Activated CD4-positive, alpha-beta T cell treated with anti-CD3 and anti-CD28 coated beads for 36 hours (primary cell): ENCODE data around the gene CAMK1D. TPM values are rescaled to one million over a fixed set of nuclear protein-coding genes. Genes with fewer than 3 reads are reported as not detected.
A peak's percentile ranks its signal among the peaks of the same experiment; 100 is the strongest.

Source experiments
- ATAC-seq: fragments of 200-7000 bp; cut with Tn5 transposase; one replicate; pipeline ENCODE4 v1.10.0; 2021; ENCODE audit warnings: mild to moderate bottlenecking, moderate library complexity
- CTCF ChIA-PET: fragments of 350-600 bp; sonication (Branson Sonifier 250); formaldehyde crosslinking; loops from one replicate; lab custom pipeline; 2021; ENCODE audit warnings: antibody characterized with exemption; lab: Charles Lee
- POLR2A ChIA-PET: fragments of 350-600 bp; sonication (Branson Sonifier 250); formaldehyde crosslinking; loops from one replicate; lab custom pipeline; 2021; ENCODE audit warnings: antibody characterized with exemption, inconsistent platforms; lab: Charles Lee
- DNase-seq: peaks from one replicate; pipeline ENCODE4 v3.0.0-alpha.2; 2020
- H3K27ac Mint-ChIP-seq: one replicate; pipeline ENCODE4 v1.8.0; 2021; ENCODE audit warnings: mixed read lengths
- H3K27me3 Mint-ChIP-seq: one replicate; pipeline ENCODE4 v1.8.0; 2021; ENCODE audit warnings: mixed read lengths
- H3K36me3 Mint-ChIP-seq: one replicate; pipeline ENCODE4 v1.8.0; 2021; ENCODE audit warnings: low read depth, mixed read lengths
- H3K4me1 Mint-ChIP-seq: one replicate; pipeline ENCODE4 v1.8.0; 2021; ENCODE audit warnings: mixed read lengths
- H3K4me3 Mint-ChIP-seq: one replicate; pipeline ENCODE4 v1.8.0; 2021; ENCODE audit warnings: mild to moderate bottlenecking, moderate library complexity, mixed read lengths
- H3K9me3 Mint-ChIP-seq: one replicate; pipeline ENCODE4 v1.8.0; 2021; ENCODE audit warnings: low read depth, mixed read lengths
- intact Hi-C, 2 experiments: fragments of 100-400 bp; cut with DNase I in 1 of 2; cut with micrococcal nuclease in 1 of 2; formaldehyde crosslinking; loops; one replicate each; pipeline versions ENCODE4 v1.14.2 to v1.15.1; 2022 to 2024; cut with DNase I, micrococcal nuclease
- total RNA-seq, 2 experiments: library from RNA; stranded (reverse); gene quantifications; one replicate each; pipeline ENCODE4 v1.2.3, GENCODE V29; 2021

Gene CAMK1D
- total RNA-seq, 2 experiments from 2014 or later = 16.0 to 16.3 TPM

- DNase-seq (peak; percentile 39), ATAC-seq (no peak)
- Mint-ChIP-seq H3K4me1 (peaks cover 50% of the 10 kb centered on the region), H3K4me3 (no peak overlapping the region), H3K36me3 (no peaks in the 10 kb centered on the region), H3K9me3 (no peaks in the 10 kb centered on the region), H3K27me3 (no peaks in the 10 kb centered on the region), H3K27ac (peak overlapping the region; percentile 52)
- CTCF ChIA-PET = interaction anchor here (0.6 kb wide), 1 partner anchor 40 kb away, joined by 3 read pairs; no protein-coding TSS in a partner anchor
- POLR2A ChIA-PET = no interaction called here
- intact Hi-C loops = no loop called here
These were observed 158.0 kb downstream of the CAMK1D start for GRCh38 chr10:12507165-12507850.

GRCh38 chr10:12508165-12508564, 158.8 kb downstream of the CAMK1D start:
- H3K4me1 Mint-ChIP-seq = peaks cover 44% of the 10 kb centered on the region
- H3K9me3 Mint-ChIP-seq = no peaks in the 10 kb centered on the region
- H3K27me3 Mint-ChIP-seq = no peaks in the 10 kb centered on the region
- no peaks in the 10 kb centered on the region for H3K36me3 Mint-ChIP-seq
- intact Hi-C loops = no loop called here
- no peak overlapping the region for H3K4me3 Mint-ChIP-seq
- POLR2A ChIA-PET = no interaction called here
- H3K27ac Mint-ChIP-seq = no peak overlapping the region
- DNase-seq (no peak), ATAC-seq (no peak)
- CTCF ChIA-PET = interaction anchor here (0.6 kb wide), 1 partner anchor 41 kb away, joined by 3 read pairs; no protein-coding TSS in a partner anchor

GRCh38 chr10:12509016-12509793, 159.9 kb downstream of the CAMK1D start:
- DNase-seq (peak; percentile 51), ATAC-seq (peak; percentile 78)
- H3K27me3 Mint-ChIP-seq = no peaks in the 10 kb centered on the region
- ChIA-PET CTCF (interaction anchor here (1.0 kb wide), 1 partner anchor 243 kb away, joined by 3 read pairs; no protein-coding TSS in a partner anchor), POLR2A (no interaction called here)
- no peaks in the 10 kb centered on the region for H3K9me3 Mint-ChIP-seq
- no peak overlapping the region for H3K4me3 Mint-ChIP-seq
- intact Hi-C loops = no loop called here
- peaks cover 45% of the 10 kb centered on the region for H3K4me1 Mint-ChIP-seq
- no peaks in the 10 kb centered on the region for H3K36me3 Mint-ChIP-seq
- no peak overlapping the region for H3K27ac Mint-ChIP-seq

GRCh38 chr10:12509794-12510100, 160.4 kb downstream of the CAMK1D start:
- intact Hi-C loops = no loop called here
- ChIA-PET CTCF (interaction anchor here (1.0 kb wide), 1 partner anchor 244 kb away, joined by 3 read pairs; no protein-coding TSS in a partner anchor), POLR2A (no interaction called here)
- no peaks in the 10 kb centered on the region for H3K36me3 Mint-ChIP-seq
- H3K9me3 Mint-ChIP-seq = no peaks in the 10 kb centered on the region
- peaks cover 45% of the 10 kb centered on the region for H3K4me1 Mint-ChIP-seq
- H3K27ac Mint-ChIP-seq = no peak overlapping the region
- H3K27me3 Mint-ChIP-seq = no peaks in the 10 kb centered on the region
- peak; percentile 69 for ATAC-seq
- peak; percentile 21 for DNase-seq
- no peak overlapping the region for H3K4me3 Mint-ChIP-seq

- ChIA-PET POLR2A (no interaction called here), CTCF (no interaction called here)
- no peak for ATAC-seq
- Mint-ChIP-seq H3K27me3 (no peaks in the 10 kb centered on the region), H3K4me1 (peaks cover 45% of the 10 kb centered on the region), H3K36me3 (no peaks in the 10 kb centered on the region), H3K9me3 (no peaks in the 10 kb centered on the region), H3K27ac (no peak overlapping the region), H3K4me3 (no peak overlapping the region)
- no peak for DNase-seq
- intact Hi-C loops = no loop called here
These were observed 161.2 kb downstream of the CAMK1D start for GRCh38 chr10:12510501-12510941.

- ChIA-PET CTCF (no interaction called here), POLR2A (no interaction called here)
- DNase-seq (no peak), ATAC-seq (no peak)
- no peak overlapping the region for H3K4me3 Mint-ChIP-seq
- H3K36me3 Mint-ChIP-seq = no peaks in the 10 kb centered on the region
- H3K9me3 Mint-ChIP-seq = no peaks in the 10 kb centered on the region
- H3K27ac Mint-ChIP-seq = no peak overlapping the region
- intact Hi-C loops = no loop called here
- peaks cover 45% of the 10 kb centered on the region for H3K4me1 Mint-ChIP-seq
- no peaks in the 10 kb centered on the region for H3K27me3 Mint-ChIP-seq
These were observed 161.6 kb downstream of the CAMK1D start for GRCh38 chr10:12510984-12511383.

GRCh38 chr10:12511651-12512050, 162.3 kb downstream of the CAMK1D start:
- no peak for DNase-seq
- Mint-ChIP-seq H3K4me3 (no peak overlapping the region), H3K4me1 (peaks cover 45% of the 10 kb centered on the region), H3K27ac (no peak overlapping the region), H3K27me3 (no peaks in the 10 kb centered on the region), H3K9me3 (no peaks in the 10 kb centered on the region), H3K36me3 (no peaks in the 10 kb centered on the region)
- intact Hi-C loops = no loop called here
- ChIA-PET CTCF (no interaction called here), POLR2A (interaction anchor here (0.5 kb wide), 1 partner anchor 313 kb away, joined by 5 read pairs; no protein-coding TSS in a partner anchor)
- no peak for ATAC-seq

- Mint-ChIP-seq H3K27me3 (no peaks in the 10 kb centered on the region), H3K27ac (no peak overlapping the region), H3K9me3 (no peaks in the 10 kb centered on the region), H3K4me3 (no peak overlapping the region), H3K4me1 (peaks cover 38% of the 10 kb centered on the region), H3K36me3 (no peaks in the 10 kb centered on the region)
- DNase-seq (no peak), ATAC-seq (no peak)
- intact Hi-C loops = no loop called here
- ChIA-PET CTCF (no interaction called here), POLR2A (interaction anchor here (0.5 kb wide), 1 partner anchor 312 kb away, joined by 5 read pairs; no protein-coding TSS in a partner anchor)
These were observed 163.1 kb downstream of the CAMK1D start for GRCh38 chr10:12512332-12513002.

- CTCF ChIA-PET = no interaction called here
- Mint-ChIP-seq H3K27me3 (no peaks in the 10 kb centered on the region), H3K4me3 (no peak overlapping the region), H3K9me3 (no peaks in the 10 kb centered on the region), H3K4me1 (peaks cover 33% of the 10 kb centered on the region), H3K27ac (no peak overlapping the region), H3K36me3 (no peaks in the 10 kb centered on the region)
- DNase-seq (no peak), ATAC-seq (no peak)
- intact Hi-C loops = no loop called here
- POLR2A ChIA-PET = no interaction called here
These were observed 163.6 kb downstream of the CAMK1D start for GRCh38 chr10:12513003-12513365.

- Mint-ChIP-seq H3K27me3 (no peaks in the 10 kb centered on the region), H3K36me3 (no peaks in the 10 kb centered on the region), H3K4me3 (no peak overlapping the region), H3K27ac (no peak overlapping the region), H3K4me1 (peaks cover 24% of the 10 kb centered on the region), H3K9me3 (no peaks in the 10 kb centered on the region)
- POLR2A ChIA-PET = no interaction called here
- ATAC-seq = peak; percentile 9
- intact Hi-C loops = no loop called here
- DNase-seq = no peak
- CTCF ChIA-PET = interaction anchor here (0.6 kb wide), 1 partner anchor 56 kb away, joined by 3 read pairs; no protein-coding TSS in a partner anchor
These were observed 164.7 kb downstream of the CAMK1D start for GRCh38 chr10:12513775-12514673.

GRCh38 chr10:12518024-12518423, 168.7 kb downstream of the CAMK1D start:
- no peaks in the 10 kb centered on the region for H3K27me3 Mint-ChIP-seq
- ATAC-seq = no peak
- peaks cover 7% of the 10 kb centered on the region for H3K9me3 Mint-ChIP-seq
- no peak overlapping the region for H3K4me3 Mint-ChIP-seq
- intact Hi-C loops = no loop called here
- ChIA-PET CTCF (no interaction called here), POLR2A (no interaction called here)
- no peak for DNase-seq
- H3K36me3 Mint-ChIP-seq = peaks cover 6% of the 10 kb centered on the region
- H3K27ac Mint-ChIP-seq = no peak overlapping the region
- H3K4me1 Mint-ChIP-seq = peaks cover 2% of the 10 kb centered on the region
